Smooth muscle cell (in vitro differentiated cells): ENCODE measurements around the gene NRG3. TPM values are rescaled to one million over a fixed set of nuclear protein-coding genes. Genes with fewer than 3 reads are reported as not detected.

ENCODE experiments used
- DNase-seq: peaks from one replicate; lab custom pipeline; 2025; ENCODE audit not compliant: unreplicated experiment; lab: John Stamatoyannopoulos, UW
- H2AFZ ChIP-seq: fragments of 200-600 bp; sonication (generic); 2 replicates; pipeline ENCODE4 v1.6.0; 2016; ENCODE audit warnings: antibody characterized with exemption, low read depth, mild to moderate bottlenecking
- H3F3A ChIP-seq: fragments of 200-600 bp; sonication (generic); 2 replicates; pipeline ENCODE4 v1.6.0; 2017; ENCODE audit warnings: antibody characterized with exemption, low read depth
- H3K27ac ChIP-seq: fragments of 200-600 bp; sonication (generic); 2 replicates; pipeline ENCODE4 v1.5.1; 2016; ENCODE audit warnings: low read depth, mild to moderate bottlenecking
- H3K27me3 ChIP-seq: fragments of 200-600 bp; sonication (generic); 2 replicates; pipeline ENCODE4 v1.6.1; 2016; ENCODE audit warnings: low read depth, mild to moderate bottlenecking
- H3K36me3 ChIP-seq: fragments of 200-600 bp; sonication (generic); 2 replicates; pipeline ENCODE4 v1.5.1; 2016; ENCODE audit warnings: low read depth
- H3K4me1 ChIP-seq: fragments of 200-600 bp; sonication (generic); 2 replicates; pipeline ENCODE4 v1.5.1; 2016; ENCODE audit warnings: low read depth
- H3K4me2 ChIP-seq: fragments of 200-600 bp; sonication (generic); 2 replicates; pipeline ENCODE4 v1.6.0; 2016; ENCODE audit warnings: mild to moderate bottlenecking
- H3K4me3 ChIP-seq: fragments of 200-600 bp; sonication (generic); 2 replicates; pipeline ENCODE4 v1.5.1; 2016; ENCODE audit warnings: mild to moderate bottlenecking
- H3K79me2 ChIP-seq: fragments of 200-600 bp; sonication (generic); 2 replicates; pipeline ENCODE4 v1.6.0; 2016; ENCODE audit warnings: low read depth, mild to moderate bottlenecking
- H3K9ac ChIP-seq: fragments of 200-600 bp; sonication (generic); 2 replicates; pipeline ENCODE4 v1.6.0; 2016; ENCODE audit warnings: low read depth
- H3K9me3 ChIP-seq: fragments of 200-600 bp; sonication (generic); replicated peaks from 2 replicates; pipeline ENCODE4 v1.5.1; 2016; ENCODE audit warnings: low read depth
- H4K20me1 ChIP-seq: fragments of 200-600 bp; sonication (generic); 2 replicates; pipeline ENCODE4 v1.6.0; 2016; ENCODE audit warnings: low read depth
- WGBS: methylation state at CpG from one replicate; pipeline ENCODE4 v1.1.7; 2016; ENCODE audit warnings: low lambda C conversion rate; 5-methylcytosine and 5-hydroxymethylcytosine counted together
- polyA plus RNA-seq: library from polyadenylated mRNA; unstranded; fragments of >200 nt; fragmentation: Nextera tagmentation; extraction: Ambion mirVana; gene quantifications from 2 replicates; pipeline ENCODE4 v1.2.1, GENCODE V29; 2016
- total RNA-seq: library from RNA; depleted of rRNA; stranded (reverse); fragments of >200 nt; gene quantifications from 2 replicates; pipeline ENCODE4 v1.2.3, GENCODE V29; 2014
- TF ChIP-seq, protein P1 (sequence below): fragments of 200-600 bp; sonication (generic); IDR thresholded peaks from 2 replicates; pipeline ENCODE4 v1.5.1; 2017; ENCODE audit warnings: borderline replicate concordance, mild to moderate bottlenecking, antibody characterized with exemption; ENCODE audit not compliant: insufficient read depth, poor library complexity, severe bottlenecking

The NRG3 gene
- total and polyA plus RNA-seq, 2 experiments from 2014 or later: 4.0 to 4.8 TPM

GRCh38 chr10:82252081-82252480 lies 377.1 kb downstream of the NRG3 start:
- Histone ChIP-seq H3K79me2 (no peaks in the 10 kb centered on the region), H3F3A (no peaks in the 10 kb centered on the region), H3K9me3 (no peaks in the 10 kb centered on the region), H3K36me3 (no peaks in the 10 kb centered on the region), H4K20me1 (no peaks in the 10 kb centered on the region), H3K27ac (no peak overlapping the region), H3K4me2 (no peak overlapping the region), H2AFZ (no peak overlapping the region), H3K27me3 (no peaks in the 10 kb centered on the region), H3K4me1 (peaks cover 7% of the 10 kb centered on the region), H3K4me3 (no peak overlapping the region), H3K9ac (no peak overlapping the region)
- TF ChIP-seq, protein P1, sequence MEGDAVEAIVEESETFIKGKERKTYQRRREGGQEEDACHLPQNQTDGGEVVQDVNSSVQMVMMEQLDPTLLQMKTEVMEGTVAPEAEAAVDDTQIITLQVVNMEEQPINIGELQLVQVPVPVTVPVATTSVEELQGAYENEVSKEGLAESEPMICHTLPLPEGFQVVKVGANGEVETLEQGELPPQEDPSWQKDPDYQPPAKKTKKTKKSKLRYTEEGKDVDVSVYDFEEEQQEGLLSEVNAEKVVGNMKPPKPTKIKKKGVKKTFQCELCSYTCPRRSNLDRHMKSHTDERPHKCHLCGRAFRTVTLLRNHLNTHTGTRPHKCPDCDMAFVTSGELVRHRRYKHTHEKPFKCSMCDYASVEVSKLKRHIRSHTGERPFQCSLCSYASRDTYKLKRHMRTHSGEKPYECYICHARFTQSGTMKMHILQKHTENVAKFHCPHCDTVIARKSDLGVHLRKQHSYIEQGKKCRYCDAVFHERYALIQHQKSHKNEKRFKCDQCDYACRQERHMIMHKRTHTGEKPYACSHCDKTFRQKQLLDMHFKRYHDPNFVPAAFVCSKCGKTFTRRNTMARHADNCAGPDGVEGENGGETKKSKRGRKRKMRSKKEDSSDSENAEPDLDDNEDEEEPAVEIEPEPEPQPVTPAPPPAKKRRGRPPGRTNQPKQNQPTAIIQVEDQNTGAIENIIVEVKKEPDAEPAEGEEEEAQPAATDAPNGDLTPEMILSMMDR: no peak
- DNase-seq: no peak
- WGBS: 90% methylated on average over 1 of the region's 1 CpG

- DNase-seq: no peak
- H3K9me3 ChIP-seq: no peaks in the 10 kb centered on the region
- no peak overlapping the region for H3K4me2 ChIP-seq
- no peak overlapping the region for H3K27ac ChIP-seq
- H3K36me3 ChIP-seq: no peaks in the 10 kb centered on the region
- H3K9ac ChIP-seq: no peak overlapping the region
- 91% methylated on average over 1 of the region's 1 CpG for WGBS
- peaks cover 7% of the 10 kb centered on the region for H3K4me1 ChIP-seq
- H3K27me3 ChIP-seq: no peaks in the 10 kb centered on the region
- H4K20me1 ChIP-seq: no peaks in the 10 kb centered on the region
- no peaks in the 10 kb centered on the region for H3F3A ChIP-seq
- TF ChIP-seq, protein P1: no peak
- no peak overlapping the region for H3K4me3 ChIP-seq
- H3K79me2 ChIP-seq: no peaks in the 10 kb centered on the region
- H2AFZ ChIP-seq: no peak overlapping the region
Observed at GRCh38 chr10:82254237-82254636, 379.2 kb downstream of the NRG3 start.

DNA sequence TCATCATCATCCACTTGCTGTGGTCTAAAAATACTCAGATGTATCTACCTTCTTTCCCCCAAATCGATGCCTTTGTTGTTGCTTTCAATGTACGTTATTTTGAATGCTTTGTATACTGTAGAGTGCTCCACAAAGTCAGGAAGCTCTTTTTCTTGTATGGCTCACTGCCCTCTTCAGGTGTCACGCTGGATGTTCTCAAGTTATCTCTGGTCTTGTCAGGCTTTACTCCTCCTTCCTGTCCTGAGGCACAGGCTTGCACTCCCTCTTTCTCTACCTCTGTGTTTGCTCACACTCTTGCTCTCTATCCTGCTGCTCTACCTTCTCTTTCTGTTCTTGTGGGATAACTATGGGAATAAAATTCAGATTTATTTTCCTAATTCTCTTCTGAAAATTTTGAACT lies 381.3 kb downstream of the NRG3 start:
- 80% methylated on average over 3 of the region's 3 CpGs for WGBS
- no peak overlapping the region for H2AFZ ChIP-seq

GRCh38 chr10:82266438-82266837 lies 391.4 kb downstream of the NRG3 start:
- no peak overlapping the region for H2AFZ ChIP-seq
- DNase-seq: no peak
- 46% methylated on average over 1 of the region's 1 CpG for WGBS

More for the DNA sequence above, 381.3 kb downstream of the NRG3 start:
- TF ChIP-seq, protein P1: no peak
- Histone ChIP-seq H3K27me3 (no peaks in the 10 kb centered on the region), H4K20me1 (no peaks in the 10 kb centered on the region), H3F3A (no peaks in the 10 kb centered on the region), H3K4me2 (no peak overlapping the region), H3K79me2 (no peaks in the 10 kb centered on the region), H3K27ac (no peak overlapping the region), H3K4me1 (peaks cover 2% of the 10 kb centered on the region), H3K9me3 (no peaks in the 10 kb centered on the region), H3K36me3 (no peaks in the 10 kb centered on the region), H3K9ac (no peak overlapping the region), H3K4me3 (no peak overlapping the region)
- DNase-seq: no peak

More at GRCh38 chr10:82266438-82266837, 391.4 kb downstream of the NRG3 start:
- no peak overlapping the region for H3K4me2 ChIP-seq
- no peaks in the 10 kb centered on the region for H3F3A ChIP-seq
- H3K27ac ChIP-seq: no peak overlapping the region
- no peaks in the 10 kb centered on the region for H3K9me3 ChIP-seq
- H3K79me2 ChIP-seq: no peaks in the 10 kb centered on the region
- no peak overlapping the region for H3K9ac ChIP-seq
- H3K36me3 ChIP-seq: no peaks in the 10 kb centered on the region
- H4K20me1 ChIP-seq: no peaks in the 10 kb centered on the region
- H3K4me3 ChIP-seq: no peak overlapping the region
- no peaks in the 10 kb centered on the region for H3K4me1 ChIP-seq
- TF ChIP-seq, protein P1: no peak
- no peaks in the 10 kb centered on the region for H3K27me3 ChIP-seq
